Measurements from ENCODE around the gene DNAH8. TPM values are rescaled to one million over a fixed set of nuclear protein-coding genes. Genes with fewer than 3 reads are reported as not detected.

The DNAH8 gene
- polyA plus RNA-seq, 3 donors = not detected

GRCh38 chr6:39058471-39059147, 343.5 kb downstream of the DNAH8 start:
- no peak overlapping the region for H3K4me3 Mint-ChIP-seq
- H3K36me3 ChIP-seq (replicated peaks in 1 of 2; ENCODE audit: control insufficient read depth in 1 of 2, insufficient read depth in 2 of 2, low read length in 2 of 2) = no peaks in the 10 kb centered on the region
- H3K9me3 Mint-ChIP-seq = no peaks in the 10 kb centered on the region
- H3K36me3 Mint-ChIP-seq = no peaks in the 10 kb centered on the region
- H3K27ac ChIP-seq (ENCODE audit: low read depth in 1 of 2, low read length in 2 of 2) = no peak overlapping the region
- H3K27me3 ChIP-seq (ENCODE audit: control insufficient read depth in 2 of 2, insufficient read depth in 2 of 2, low read length in 2 of 2) = no peaks in the 10 kb centered on the region
- no peaks in the 10 kb centered on the region for H4K20me1 ChIP-seq (ENCODE audit: insufficient read depth, low read length)
- H3K4me3 ChIP-seq (replicated peaks in 1 of 3; ENCODE audit: low read depth in 2 of 3, low read length in 3 of 3) = no peak overlapping the region
- H3K4me1 ChIP-seq (ENCODE audit: control insufficient read depth in 1 of 2, insufficient read depth in 2 of 2, low read length in 2 of 2) = no peaks in the 10 kb centered on the region
- 100% methylated on average over 2 of the region's 6 CpGs for WGBS (ENCODE audit: insufficient coverage)
- no peak for TF ChIP-seq CTCF (IDR thresholded peaks at IDR 0.05)
- no peak overlapping the region for H3K4me2 ChIP-seq (replicated peaks; ENCODE audit: extremely low read depth, low read length, poor library complexity, severe bottlenecking)
- H3K4me1 Mint-ChIP-seq = no peaks in the 10 kb centered on the region
- H3K27ac Mint-ChIP-seq = no peak overlapping the region
- no peak overlapping the region for H2AFZ ChIP-seq (ENCODE audit: insufficient read depth, low read depth, low read length, poor library complexity, severe bottlenecking)
- no peak for DNase-seq
- no peaks in the 10 kb centered on the region for H3K79me2 ChIP-seq (ENCODE audit: insufficient read depth, low read length)
- H3K27me3 Mint-ChIP-seq (ENCODE audit: low read depth in 3 of 3) = peaks cover 6 to 20% (median 15%) of the 10 kb centered on the region in 3 donors
- H3K9me3 ChIP-seq (replicated peaks in 1 of 2; ENCODE audit: control insufficient read depth in 1 of 2, insufficient read depth in 1 of 2, low read length in 2 of 2) = no peaks in the 10 kb centered on the region
- H3K9ac ChIP-seq (ENCODE audit: insufficient read depth, low read length, poor library complexity, severe bottlenecking) = no peak overlapping the region
- intact Hi-C loops (cut with micrococcal nuclease) = no loop called here

- peak overlapping the region in 2 of 7 donors; percentile 3 to 79 for H3K27ac Mint-ChIP-seq
These were observed 344.6 kb downstream of the DNAH8 start for GRCh38 chr6:39059496-39060310.

More at GRCh38 chr6:39059496-39060310, 344.6 kb downstream of the DNAH8 start:
- no peaks in the 10 kb centered on the region for H3K4me1 Mint-ChIP-seq
- H3K36me3 ChIP-seq (replicated peaks in 1 of 2; ENCODE audit: control insufficient read depth in 1 of 2, insufficient read depth in 2 of 2, low read length in 2 of 2) = no peaks in the 10 kb centered on the region
- no peak for TF ChIP-seq CTCF (IDR thresholded peaks at IDR 0.05)
- H3K36me3 Mint-ChIP-seq = no peaks in the 10 kb centered on the region
- H3K9ac ChIP-seq (ENCODE audit: insufficient read depth, low read length, poor library complexity, severe bottlenecking) = no peak overlapping the region
- H3K27me3 ChIP-seq (ENCODE audit: control insufficient read depth in 2 of 2, insufficient read depth in 2 of 2, low read length in 2 of 2) = no peaks in the 10 kb centered on the region
- H4K20me1 ChIP-seq (ENCODE audit: insufficient read depth, low read length) = no peaks in the 10 kb centered on the region
- no peaks in the 10 kb centered on the region for H3K9me3 ChIP-seq (replicated peaks in 1 of 2; ENCODE audit: control insufficient read depth in 1 of 2, insufficient read depth in 1 of 2, low read length in 2 of 2)
- H3K4me3 Mint-ChIP-seq = peak overlapping the region in 1 of 2 donors; percentile 20
- H3K9me3 Mint-ChIP-seq = no peaks in the 10 kb centered on the region
- H3K27ac ChIP-seq (ENCODE audit: low read depth in 1 of 2, low read length in 2 of 2) = no peak overlapping the region
- H3K27me3 Mint-ChIP-seq (ENCODE audit: low read depth in 3 of 3) = peaks cover 8 to 19% (median 11%) of the 10 kb centered on the region in 3 donors
- H3K4me1 ChIP-seq (ENCODE audit: control insufficient read depth in 1 of 2, insufficient read depth in 2 of 2, low read length in 2 of 2) = no peaks in the 10 kb centered on the region
- WGBS (ENCODE audit: insufficient coverage) = 68% methylated on average over 7 of the region's 14 CpGs
- no peak overlapping the region for H2AFZ ChIP-seq (ENCODE audit: insufficient read depth, low read depth, low read length, poor library complexity, severe bottlenecking)
- H3K4me2 ChIP-seq (replicated peaks; ENCODE audit: extremely low read depth, low read length, poor library complexity, severe bottlenecking) = no peak overlapping the region
- H3K4me3 ChIP-seq (replicated peaks in 1 of 3; ENCODE audit: low read depth in 2 of 3, low read length in 3 of 3) = no peak overlapping the region
- intact Hi-C loops (cut with micrococcal nuclease) = no loop called here
- H3K79me2 ChIP-seq (ENCODE audit: insufficient read depth, low read length) = no peaks in the 10 kb centered on the region
- no peak for DNase-seq

All from CD14-positive monocyte (primary cell).